GM10266 (cell line): ENCODE data around the gene GPA33.

ENCODE experiments used
- DNase-seq: peaks from one replicate; pipeline ENCODE4 v3.0.0; 2012; ENCODE audit errors: extremely low spot score
- CTCF ChIP-seq: IDR thresholded peaks from 2 replicates; pipeline ENCODE4 v1.5.1; 2012; ENCODE audit warnings: mild to moderate bottlenecking, low read depth; ENCODE audit not compliant: control insufficient read depth, insufficient read depth; ENCODE audit errors: missing control alignments

The GPA33 gene

GRCh38 chr1:167065471-167065870, 24.7 kb downstream of the GPA33 start:
- DNase-seq = no peak
- no peak for TF ChIP-seq CTCF

GRCh38 chr1:167064621-167065020, 25.6 kb downstream of the GPA33 start:
- no peak for DNase-seq
- TF ChIP-seq CTCF = no peak

GRCh38 chr1:167061073-167061464, 29.1 kb downstream of the GPA33 start:
- no peak for TF ChIP-seq CTCF
- no peak for DNase-seq

- no peak for DNase-seq
- TF ChIP-seq CTCF = no peak
Observed at GRCh38 chr1:167060141-167061072, 29.8 kb downstream of the GPA33 start.

GRCh38 chr1:167059809-167060107, 30.4 kb downstream of the GPA33 start:
- DNase-seq = no peak
- TF ChIP-seq CTCF = no peak

- DNase-seq = peak; percentile 57
- TF ChIP-seq CTCF = peak; percentile 85
Observed at GRCh38 chr1:167059045-167059808, 30.9 kb downstream of the GPA33 start.

- DNase-seq = peak; percentile 41
- peak; percentile 61 for TF ChIP-seq CTCF
Observed at GRCh38 chr1:167057241-167057688, 32.9 kb downstream of the GPA33 start.
